ENCODE measurements around the gene ACOX2. TPM values are rescaled to one million over a fixed set of nuclear protein-coding genes. Genes with fewer than 3 reads are reported as not detected.
A peak's percentile ranks its signal among the peaks of the same experiment; 100 is the strongest.

The ACOX2 gene
- total RNA-seq, 1 donor from 2014 or later = 20.1 TPM

DNA sequence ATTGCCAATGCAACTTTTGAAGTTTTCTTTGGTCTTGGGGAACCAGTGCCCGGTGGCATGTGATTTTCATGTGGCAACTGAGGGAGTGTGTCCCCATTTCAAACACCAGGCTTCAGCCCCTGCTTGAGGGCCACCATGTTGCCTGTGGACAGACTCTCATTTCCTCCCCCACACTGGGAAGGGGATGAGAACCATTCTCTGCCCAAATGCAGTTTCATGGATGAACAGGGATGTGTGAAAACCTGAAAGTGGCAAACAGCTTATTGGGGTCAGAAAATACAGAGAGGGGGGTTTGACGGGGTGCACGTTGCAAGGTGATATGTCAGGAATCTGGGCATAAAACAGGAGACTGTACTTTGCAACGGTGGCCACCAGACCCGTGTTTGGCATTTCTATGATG is 33.9 kb upstream of the ACOX2 start:
- peaks cover 4% of the 10 kb centered on the region for H3K4me1 ChIP-seq
- intact Hi-C loops (cut with DNase I) = no loop called here
- no peak for ATAC-seq

DNA sequence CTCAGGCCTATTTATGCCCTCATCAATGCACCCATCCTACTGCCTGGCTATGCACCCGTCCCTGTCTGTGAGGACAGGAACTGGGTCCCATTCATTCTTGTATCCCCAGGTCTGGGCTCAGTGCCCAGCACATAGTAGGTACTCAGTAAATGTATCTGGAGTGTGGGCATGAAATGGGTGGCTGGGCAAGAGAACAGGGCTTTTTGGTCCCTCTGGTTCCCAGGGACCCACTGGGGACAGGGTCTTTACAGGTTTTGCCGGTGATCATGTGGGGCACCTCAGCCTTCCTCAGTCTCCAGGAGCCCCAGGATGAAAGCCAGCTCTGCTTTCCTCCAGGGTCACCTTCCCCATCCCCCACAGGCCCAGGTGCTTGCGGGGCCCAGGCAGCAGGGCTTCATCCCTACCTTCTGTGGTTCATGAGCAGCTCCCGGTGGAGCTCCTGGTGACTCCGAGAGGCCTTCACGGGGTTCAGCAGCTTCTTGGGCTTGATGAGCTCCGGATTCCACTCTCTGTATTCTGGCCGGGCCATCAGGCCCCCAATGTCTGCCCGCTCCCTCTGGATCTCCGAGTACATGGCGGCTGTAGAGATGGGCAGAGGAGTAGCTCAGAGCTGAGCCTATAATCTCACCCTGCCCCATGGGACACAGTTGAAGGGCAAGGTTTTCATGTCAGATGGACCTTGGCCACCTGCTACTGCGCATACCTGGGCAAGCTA is 32.5 kb upstream of the ACOX2 start:
- DNase-seq = peak; percentile 30

More for the DNA sequence above, 33.9 kb upstream of the ACOX2 start:
- no peaks in the 10 kb centered on the region for H3K9me3 ChIP-seq
- peaks cover 5% of the 10 kb centered on the region for H3K36me3 ChIP-seq
- no peak for DNase-seq
- no peak overlapping the region for H3K27ac ChIP-seq
- TF ChIP-seq, protein P1, sequence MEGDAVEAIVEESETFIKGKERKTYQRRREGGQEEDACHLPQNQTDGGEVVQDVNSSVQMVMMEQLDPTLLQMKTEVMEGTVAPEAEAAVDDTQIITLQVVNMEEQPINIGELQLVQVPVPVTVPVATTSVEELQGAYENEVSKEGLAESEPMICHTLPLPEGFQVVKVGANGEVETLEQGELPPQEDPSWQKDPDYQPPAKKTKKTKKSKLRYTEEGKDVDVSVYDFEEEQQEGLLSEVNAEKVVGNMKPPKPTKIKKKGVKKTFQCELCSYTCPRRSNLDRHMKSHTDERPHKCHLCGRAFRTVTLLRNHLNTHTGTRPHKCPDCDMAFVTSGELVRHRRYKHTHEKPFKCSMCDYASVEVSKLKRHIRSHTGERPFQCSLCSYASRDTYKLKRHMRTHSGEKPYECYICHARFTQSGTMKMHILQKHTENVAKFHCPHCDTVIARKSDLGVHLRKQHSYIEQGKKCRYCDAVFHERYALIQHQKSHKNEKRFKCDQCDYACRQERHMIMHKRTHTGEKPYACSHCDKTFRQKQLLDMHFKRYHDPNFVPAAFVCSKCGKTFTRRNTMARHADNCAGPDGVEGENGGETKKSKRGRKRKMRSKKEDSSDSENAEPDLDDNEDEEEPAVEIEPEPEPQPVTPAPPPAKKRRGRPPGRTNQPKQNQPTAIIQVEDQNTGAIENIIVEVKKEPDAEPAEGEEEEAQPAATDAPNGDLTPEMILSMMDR (IDR thresholded peaks at IDR 0.05) = no peak
- H3K4me3 ChIP-seq = no peak overlapping the region
- H3K27me3 ChIP-seq = no peaks in the 10 kb centered on the region

DNA sequence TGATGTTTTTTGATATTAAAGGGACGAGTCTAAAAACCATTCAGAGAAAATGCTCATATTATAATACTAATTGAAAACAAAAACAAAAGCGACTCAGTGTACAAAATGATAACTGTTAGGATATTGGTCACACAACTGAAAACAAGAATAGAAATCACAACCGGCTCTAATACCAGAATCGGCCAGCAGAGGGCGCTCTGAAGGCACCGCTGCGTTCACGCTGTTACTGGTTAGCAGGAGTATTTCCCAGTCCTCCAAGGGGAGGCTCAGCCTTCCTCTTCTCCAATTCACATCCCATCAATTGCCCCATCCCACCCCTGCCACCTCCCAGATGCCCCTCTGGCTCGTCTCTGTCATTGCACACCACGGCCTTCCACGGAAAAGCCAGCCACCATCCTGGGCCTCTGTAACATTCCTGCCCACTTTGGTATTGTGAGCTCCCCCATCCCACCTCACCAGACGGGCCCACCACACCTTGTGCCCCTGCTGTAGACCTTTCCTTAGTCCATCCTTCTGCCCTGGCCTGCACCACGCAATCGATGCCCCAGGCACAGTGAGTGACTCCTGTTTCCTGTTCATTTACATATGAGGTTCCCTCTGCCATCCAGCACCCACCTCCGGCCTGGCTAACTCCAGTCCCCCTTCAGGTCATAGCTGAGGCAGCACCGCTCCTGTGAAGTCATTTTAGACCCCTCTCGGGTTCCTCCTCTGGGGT is 31.7 kb upstream of the ACOX2 start:
- intact Hi-C loops (cut with DNase I) = loop anchor here (5.0 kb wide), 1 partner anchor 64 kb away; no protein-coding TSS in a partner anchor
- no peaks in the 10 kb centered on the region for H3K27me3 ChIP-seq
- H3K9me3 ChIP-seq = no peaks in the 10 kb centered on the region
- DNase-seq = peak; percentile 84
- peaks cover 4% of the 10 kb centered on the region for H3K4me1 ChIP-seq
- ATAC-seq = peak; percentile 87
- no peak overlapping the region for H3K27ac ChIP-seq
- TF ChIP-seq, protein P1 (IDR thresholded peaks at IDR 0.05) = peak; percentile 98
- H3K36me3 ChIP-seq = peaks cover 6% of the 10 kb centered on the region
- no peak overlapping the region for H3K4me3 ChIP-seq

More for the DNA sequence above, 32.5 kb upstream of the ACOX2 start:
- peaks cover 6% of the 10 kb centered on the region for H3K36me3 ChIP-seq
- no peaks in the 10 kb centered on the region for H3K9me3 ChIP-seq
- H3K27me3 ChIP-seq = no peaks in the 10 kb centered on the region
- intact Hi-C loops (cut with DNase I) = loop anchor here (5.0 kb wide), 1 partner anchor 63 kb away; no protein-coding TSS in a partner anchor
- H3K27ac ChIP-seq = no peak overlapping the region
- H3K4me1 ChIP-seq = peaks cover 4% of the 10 kb centered on the region
- TF ChIP-seq, protein P1 (IDR thresholded peaks at IDR 0.05) = no peak
- no peak for ATAC-seq
- H3K4me3 ChIP-seq = no peak overlapping the region

DNA sequence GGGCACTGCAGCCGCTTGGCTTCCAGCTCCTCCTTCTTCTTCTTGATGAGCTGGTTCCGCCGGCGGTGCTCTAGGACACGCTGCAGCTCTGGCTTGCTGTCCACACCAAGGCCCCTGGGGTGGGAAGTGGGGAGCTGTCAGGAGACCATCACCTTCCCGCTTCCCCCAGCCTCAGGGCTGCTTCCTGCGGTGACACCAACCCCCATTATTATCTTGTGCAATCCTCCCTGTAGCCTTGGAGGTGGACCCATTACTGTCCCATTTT is 30.2 kb upstream of the ACOX2 start:
- no peak for ATAC-seq
- no peaks in the 10 kb centered on the region for H3K27me3 ChIP-seq
- H3K9me3 ChIP-seq = no peaks in the 10 kb centered on the region
- no peak overlapping the region for H3K27ac ChIP-seq
- intact Hi-C loops (cut with DNase I) = loop anchor here (5.0 kb wide), 1 partner anchor 65 kb away; no protein-coding TSS in a partner anchor
- peak; percentile 47 for DNase-seq
- no peaks in the 10 kb centered on the region for H3K4me1 ChIP-seq
- peaks cover 6% of the 10 kb centered on the region for H3K36me3 ChIP-seq
- TF ChIP-seq, protein P1 (IDR thresholded peaks at IDR 0.05) = no peak
- no peak overlapping the region for H3K4me3 ChIP-seq

DNA sequence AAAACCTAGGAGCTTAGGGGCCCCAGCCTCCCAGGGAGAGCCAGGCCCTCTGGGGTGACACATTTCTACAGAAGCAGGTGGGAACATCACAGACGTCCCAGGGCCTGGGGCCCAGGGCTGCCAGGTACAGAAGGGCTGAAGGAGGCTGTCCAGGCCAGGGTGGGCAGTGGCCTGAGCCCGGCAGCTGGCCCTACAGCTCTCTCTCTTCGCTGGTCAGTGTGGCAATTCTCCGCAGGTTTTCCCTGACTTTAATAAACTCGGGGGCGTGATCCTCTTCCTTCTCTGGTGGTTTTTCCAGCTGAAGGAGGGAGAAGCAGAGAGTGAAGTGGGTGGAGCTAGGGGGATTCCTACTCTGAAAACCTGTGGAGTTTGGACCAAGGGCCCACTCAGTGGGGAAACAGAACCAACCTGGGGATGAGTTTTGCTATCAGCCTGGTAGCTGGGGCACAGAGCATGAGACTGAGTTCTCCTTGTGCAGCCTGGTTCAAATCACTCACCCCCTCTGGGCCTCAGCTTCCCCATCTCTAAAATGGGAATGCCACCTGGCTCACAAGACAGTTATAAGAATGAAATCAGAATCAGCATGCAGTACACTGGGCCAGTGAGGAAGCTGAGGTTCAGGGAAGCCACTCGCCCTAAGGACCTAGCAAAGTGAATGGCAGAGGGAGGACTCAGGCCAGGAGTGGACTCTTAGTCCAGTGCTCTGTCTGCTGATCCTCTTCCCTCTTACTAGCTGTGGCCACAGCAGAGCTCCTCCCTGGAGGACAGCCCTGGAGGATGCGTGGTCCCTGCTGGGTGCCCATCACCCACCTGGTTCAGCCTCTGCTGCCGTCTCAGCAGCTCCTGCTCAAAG is 29.6 kb upstream of the ACOX2 start:
- Histone ChIP-seq H3K27ac (no peak overlapping the region), H3K27me3 (no peaks in the 10 kb centered on the region), H3K4me1 (no peaks in the 10 kb centered on the region), H3K36me3 (peaks cover 6% of the 10 kb centered on the region), H3K9me3 (no peaks in the 10 kb centered on the region), H3K4me3 (no peak overlapping the region)
- no peak for DNase-seq
- ATAC-seq = no peak
- intact Hi-C loops (cut with DNase I) = loop anchor here (5.0 kb wide), 1 partner anchor 66 kb away; no protein-coding TSS in a partner anchor
- TF ChIP-seq, protein P1 (IDR thresholded peaks at IDR 0.05) = no peak
